CD4-positive, alpha-beta T cell (primary cell): ENCODE data around the gene VGF. TPM values are rescaled to one million over a fixed set of nuclear protein-coding genes. Genes with fewer than 3 reads are reported as not detected.

Experiments
- ATAC-seq: fragments of 200-7000 bp; cut with Tn5 transposase; one replicate; pipeline ENCODE4 v1.10.0; 2022; ENCODE audit warnings: mild to moderate bottlenecking; ENCODE audit not compliant: poor library complexity
- CTCF ChIA-PET: fragments of 350-600 bp; sonication (Branson Sonifier 250); formaldehyde crosslinking; loops from one replicate; lab custom pipeline; 2021; ENCODE audit warnings: antibody characterized with exemption, inconsistent platforms; lab: Charles Lee
- POLR2A ChIA-PET: fragments of 350-600 bp; sonication (Branson Sonifier 250); formaldehyde crosslinking; loops from one replicate; lab custom pipeline; 2021; ENCODE audit warnings: antibody characterized with exemption, inconsistent platforms; lab: Charles Lee
- DNase-seq, 14 experiments: peaks; one replicate each; pipeline ENCODE4 v3.0.0-alpha.2; 2013 to 2020; ENCODE audit warnings: mixed read lengths in 2 of 14
- H3K27ac ChIP-seq, 2 donors: one replicate each; pipeline versions ENCODE4 v1.5.1 to v1.7.0; 2013; ENCODE audit warnings: low read length in 2 of 2, low read depth in 1 of 2, mild to moderate bottlenecking in 1 of 2
- H3K27me3 ChIP-seq, 2 experiments: 1 replicate in 1 of 2; 2 replicates in 1 of 2; pipeline versions ENCODE4 v1.6.1 to v1.7.0; 2013; ENCODE audit warnings: low read length in 2 of 2, control low read depth in 1 of 2, mild to moderate bottlenecking in 1 of 2, moderate library complexity in 1 of 2; ENCODE audit not compliant: insufficient read depth in 2 of 2, control insufficient read depth in 1 of 2
- H3K36me3 ChIP-seq: one replicate; pipeline ENCODE4 v1.6.1; 2013; ENCODE audit warnings: low read length, control low read depth; ENCODE audit not compliant: insufficient read depth
- H3K4me1 ChIP-seq: one replicate; pipeline ENCODE4 v1.6.1; 2013; ENCODE audit warnings: low read length, control low read depth; ENCODE audit not compliant: insufficient read depth
- H3K4me3 ChIP-seq: one replicate; pipeline ENCODE4 v1.5.1; 2013; ENCODE audit warnings: mild to moderate bottlenecking, low read length, moderate library complexity
- H3K9me3 ChIP-seq, 2 experiments: 1 replicate in 1 of 2; 2 replicates in 1 of 2; pipeline versions ENCODE4 v1.6.1 to v1.7.0; 2013; ENCODE audit warnings: low read length in 2 of 2, mild to moderate bottlenecking in 2 of 2, control low read depth in 1 of 2, moderate library complexity in 1 of 2; ENCODE audit not compliant: control insufficient read depth in 1 of 2, insufficient read depth in 1 of 2
- H3K27ac Mint-ChIP-seq: one replicate; pipeline ENCODE4 v1.8.0; 2020; ENCODE audit warnings: mixed read lengths
- H3K27me3 Mint-ChIP-seq: one replicate; pipeline ENCODE4 v1.8.0; 2021; ENCODE audit warnings: mixed read lengths
- H3K36me3 Mint-ChIP-seq: one replicate; pipeline ENCODE4 v1.8.0; 2021; ENCODE audit warnings: low read depth, mixed read lengths
- H3K4me1 Mint-ChIP-seq: one replicate; pipeline ENCODE4 v1.8.0; 2021; ENCODE audit warnings: low read depth, mixed read lengths
- H3K4me3 Mint-ChIP-seq: one replicate; pipeline ENCODE4 v1.8.0; 2020; ENCODE audit warnings: mild to moderate bottlenecking, mixed read lengths
- H3K9me3 Mint-ChIP-seq: one replicate; pipeline ENCODE4 v1.8.0; 2020; ENCODE audit warnings: mixed read lengths
- intact Hi-C, 2 experiments: fragments of 100-400 bp; cut with DNase I in 1 of 2; cut with micrococcal nuclease in 1 of 2; formaldehyde crosslinking; loops; one replicate each; pipeline versions ENCODE4 v1.15.1 to v1.9.0; 2023 to 2025; cut with DNase I, micrococcal nuclease
- total RNA-seq, 174 experiments: library from RNA in 2 of 174; stranded (reverse) in 2 of 174; gene quantifications; one replicate each; pipeline ENCODE4 v1.2.3 and lab custom pipeline; 2021 to 2026
- TF ChIP-seq, protein P1 (sequence below): fragments of 200-600 bp; IDR thresholded peaks from one replicate; pipeline ENCODE4 v1.8.0; 2022; ENCODE audit warnings: antibody characterized with exemption, mild to moderate bottlenecking

Gene VGF
- total RNA-seq, 2 experiments from 2014 or later, result not detected

DNA sequence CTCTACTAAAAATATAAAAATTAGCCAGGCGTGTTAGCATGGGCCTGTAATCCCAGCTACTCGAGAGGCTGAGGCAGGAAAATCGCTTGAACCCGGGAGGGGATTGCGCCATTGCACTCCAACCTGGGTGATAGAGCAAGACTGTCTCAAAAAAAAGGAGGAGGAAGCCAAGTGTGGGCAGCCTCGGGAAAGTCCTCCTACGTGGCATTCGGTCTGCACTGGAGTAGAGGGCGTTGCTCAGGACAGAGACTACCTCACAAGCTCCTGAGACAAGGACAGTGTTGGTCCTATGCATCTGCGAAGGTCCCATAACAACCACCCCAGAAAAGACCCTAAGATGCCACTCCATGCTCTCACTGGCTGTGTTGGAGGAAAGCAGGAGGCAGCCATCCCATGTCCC is 48.5 kb downstream of the VGF start:
- Histone ChIP-seq H3K9me3 (peaks cover 0 to 4% of the 10 kb centered on the region in 2 experiments), H3K27me3 (peaks cover 2 to 5% of the 10 kb centered on the region in 2 experiments), H3K27ac (no peak overlapping the region), H3K4me3 (no peak overlapping the region), H3K4me1 (peaks cover under 1% of the 10 kb centered on the region), H3K36me3 (no peaks in the 10 kb centered on the region)
- peaks cover 25% of the 10 kb centered on the region for H3K27me3 Mint-ChIP-seq
- H3K4me1 Mint-ChIP-seq, result no peaks in the 10 kb centered on the region
- POLR2A ChIA-PET, result no interaction called here
- DNase-seq, result no peak
- H3K4me3 Mint-ChIP-seq, result no peak overlapping the region
- H3K9me3 Mint-ChIP-seq, result no peaks in the 10 kb centered on the region
- TF ChIP-seq, protein P1, sequence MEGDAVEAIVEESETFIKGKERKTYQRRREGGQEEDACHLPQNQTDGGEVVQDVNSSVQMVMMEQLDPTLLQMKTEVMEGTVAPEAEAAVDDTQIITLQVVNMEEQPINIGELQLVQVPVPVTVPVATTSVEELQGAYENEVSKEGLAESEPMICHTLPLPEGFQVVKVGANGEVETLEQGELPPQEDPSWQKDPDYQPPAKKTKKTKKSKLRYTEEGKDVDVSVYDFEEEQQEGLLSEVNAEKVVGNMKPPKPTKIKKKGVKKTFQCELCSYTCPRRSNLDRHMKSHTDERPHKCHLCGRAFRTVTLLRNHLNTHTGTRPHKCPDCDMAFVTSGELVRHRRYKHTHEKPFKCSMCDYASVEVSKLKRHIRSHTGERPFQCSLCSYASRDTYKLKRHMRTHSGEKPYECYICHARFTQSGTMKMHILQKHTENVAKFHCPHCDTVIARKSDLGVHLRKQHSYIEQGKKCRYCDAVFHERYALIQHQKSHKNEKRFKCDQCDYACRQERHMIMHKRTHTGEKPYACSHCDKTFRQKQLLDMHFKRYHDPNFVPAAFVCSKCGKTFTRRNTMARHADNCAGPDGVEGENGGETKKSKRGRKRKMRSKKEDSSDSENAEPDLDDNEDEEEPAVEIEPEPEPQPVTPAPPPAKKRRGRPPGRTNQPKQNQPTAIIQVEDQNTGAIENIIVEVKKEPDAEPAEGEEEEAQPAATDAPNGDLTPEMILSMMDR, result no peak
- no peak overlapping the region for H3K27ac Mint-ChIP-seq
- intact Hi-C loops, result no loop called here
- CTCF ChIA-PET, result no interaction called here
- no peak for ATAC-seq
- H3K36me3 Mint-ChIP-seq, result no peaks in the 10 kb centered on the region

DNA sequence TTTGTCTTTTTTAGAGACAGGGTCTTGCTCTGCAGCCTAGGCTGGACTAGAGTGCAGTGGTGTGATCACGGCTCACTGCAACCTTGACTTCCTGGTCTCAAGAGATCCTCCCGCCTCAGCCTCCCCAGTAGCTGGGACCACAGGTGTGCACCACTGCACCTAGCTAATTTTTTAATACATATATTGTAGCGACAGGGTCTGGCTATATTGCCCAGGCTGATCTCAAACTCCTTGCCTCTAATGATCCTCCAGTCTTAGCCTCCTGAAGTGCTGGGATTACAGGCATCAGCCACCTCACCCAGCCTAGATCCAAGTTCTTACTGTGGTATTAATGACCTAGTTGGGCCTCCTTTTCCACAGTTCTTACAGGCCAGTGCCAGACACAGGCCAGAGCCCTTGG is 50.2 kb downstream of the VGF start:
- Mint-ChIP-seq H3K27ac (no peak overlapping the region), H3K36me3 (no peaks in the 10 kb centered on the region), H3K9me3 (no peaks in the 10 kb centered on the region), H3K4me1 (no peaks in the 10 kb centered on the region), H3K27me3 (peaks cover 14% of the 10 kb centered on the region), H3K4me3 (no peak overlapping the region)
- ChIA-PET POLR2A (no interaction called here), CTCF (no interaction called here)
- peaks cover 0 to 4% of the 10 kb centered on the region in 2 experiments for H3K9me3 ChIP-seq
- peaks cover 0 to 3% of the 10 kb centered on the region in 2 experiments for H3K27me3 ChIP-seq
- H3K36me3 ChIP-seq, result no peaks in the 10 kb centered on the region
- H3K27ac ChIP-seq, result no peak overlapping the region
- DNase-seq (no peak), ATAC-seq (no peak)
- no peaks in the 10 kb centered on the region for H3K4me1 ChIP-seq
- TF ChIP-seq, protein P1, result no peak
- H3K4me3 ChIP-seq, result no peak overlapping the region
- intact Hi-C loops, result no loop called here

DNA sequence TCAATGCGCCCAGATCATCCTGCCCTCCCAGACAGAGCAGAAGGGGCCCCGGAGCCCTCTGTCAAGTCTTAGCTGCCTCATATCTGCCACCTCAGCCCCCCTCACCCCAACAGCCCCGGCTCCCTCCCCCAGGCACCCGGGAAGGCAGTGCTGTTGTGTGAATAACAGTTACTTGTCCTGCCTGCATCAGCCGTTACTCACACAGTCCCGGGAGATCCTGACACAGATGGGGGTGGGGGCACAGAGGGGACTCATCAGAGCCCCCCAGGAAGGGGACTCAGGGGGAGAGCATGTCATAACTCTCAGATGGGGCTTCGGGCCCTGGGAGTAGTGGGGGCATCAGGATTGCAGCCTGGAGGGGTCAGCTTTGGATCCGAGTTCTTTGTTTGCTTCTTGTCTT is 50.9 kb downstream of the VGF start:
- DNase-seq (no peak), ATAC-seq (no peak)
- Histone ChIP-seq H3K27ac (no peak overlapping the region), H3K36me3 (no peaks in the 10 kb centered on the region), H3K4me1 (no peaks in the 10 kb centered on the region), H3K9me3 (peaks cover 0 to 4% of the 10 kb centered on the region in 2 experiments), H3K27me3 (peaks cover 0 to 3% of the 10 kb centered on the region in 2 experiments), H3K4me3 (no peak overlapping the region)
- peaks cover 8% of the 10 kb centered on the region for H3K27me3 Mint-ChIP-seq
- H3K27ac Mint-ChIP-seq, result no peak overlapping the region
- POLR2A ChIA-PET, result no interaction called here
- no peaks in the 10 kb centered on the region for H3K4me1 Mint-ChIP-seq
- TF ChIP-seq, protein P1, result no peak
- intact Hi-C loops, result no loop called here
- CTCF ChIA-PET, result no interaction called here
- H3K36me3 Mint-ChIP-seq, result no peaks in the 10 kb centered on the region
- H3K4me3 Mint-ChIP-seq, result no peak overlapping the region
- H3K9me3 Mint-ChIP-seq, result no peaks in the 10 kb centered on the region
